Liver (tissue), 3 donors: Measurements from ENCODE around the gene ZSWIM6.

Experiments
- HNF4G ChIP-seq: IDR thresholded peaks from 2 replicates; pipeline ENCODE4 v1.6.1; 2016; ENCODE audit warnings: antibody characterized with exemption
- JUND ChIP-seq, 2 donors: IDR thresholded peaks; 2 replicates each; pipeline ENCODE4 v1.6.1; 2016; ENCODE audit warnings: antibody characterized with exemption in 2 of 2
- TF ChIP-seq, protein P1 (sequence below): fragments of 150-350 bp; IDR thresholded peaks from 2 replicates; pipeline ENCODE4 v1.5.1; 2017; ENCODE audit warnings: improper control_type of control experiment, low read depth, low read length; ENCODE audit not compliant: missing input control
- TF ChIP-seq, protein P2 (sequence below): IDR thresholded peaks from 2 replicates; pipeline ENCODE4 v1.6.1; 2016; ENCODE audit warnings: antibody characterized with exemption
- donor health status: healthy.
- donor health status: healthy.

DNA sequence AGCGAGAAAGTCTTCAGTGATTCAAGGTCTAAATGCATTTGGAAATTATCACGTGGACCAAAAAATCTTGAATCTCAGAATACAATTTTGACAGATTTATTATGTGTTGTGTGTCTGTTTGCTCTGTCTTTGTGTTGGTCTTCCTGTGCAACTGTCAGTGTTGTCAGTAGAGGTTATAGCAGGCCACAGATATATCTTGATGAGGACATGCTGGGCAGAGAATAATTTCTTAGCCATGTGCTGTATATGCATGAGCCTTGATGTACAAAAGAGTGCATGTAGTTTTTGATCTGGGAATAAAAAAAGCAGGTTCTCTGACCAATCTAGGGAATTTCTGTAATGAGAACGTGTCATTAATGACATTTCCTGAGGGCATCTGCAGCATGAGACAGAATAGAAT lies 57.6 kb downstream of the ZSWIM6 start:
- TF ChIP-seq, protein P1, sequence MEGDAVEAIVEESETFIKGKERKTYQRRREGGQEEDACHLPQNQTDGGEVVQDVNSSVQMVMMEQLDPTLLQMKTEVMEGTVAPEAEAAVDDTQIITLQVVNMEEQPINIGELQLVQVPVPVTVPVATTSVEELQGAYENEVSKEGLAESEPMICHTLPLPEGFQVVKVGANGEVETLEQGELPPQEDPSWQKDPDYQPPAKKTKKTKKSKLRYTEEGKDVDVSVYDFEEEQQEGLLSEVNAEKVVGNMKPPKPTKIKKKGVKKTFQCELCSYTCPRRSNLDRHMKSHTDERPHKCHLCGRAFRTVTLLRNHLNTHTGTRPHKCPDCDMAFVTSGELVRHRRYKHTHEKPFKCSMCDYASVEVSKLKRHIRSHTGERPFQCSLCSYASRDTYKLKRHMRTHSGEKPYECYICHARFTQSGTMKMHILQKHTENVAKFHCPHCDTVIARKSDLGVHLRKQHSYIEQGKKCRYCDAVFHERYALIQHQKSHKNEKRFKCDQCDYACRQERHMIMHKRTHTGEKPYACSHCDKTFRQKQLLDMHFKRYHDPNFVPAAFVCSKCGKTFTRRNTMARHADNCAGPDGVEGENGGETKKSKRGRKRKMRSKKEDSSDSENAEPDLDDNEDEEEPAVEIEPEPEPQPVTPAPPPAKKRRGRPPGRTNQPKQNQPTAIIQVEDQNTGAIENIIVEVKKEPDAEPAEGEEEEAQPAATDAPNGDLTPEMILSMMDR: no peak
- TF ChIP-seq HNF4G: no peak
- TF ChIP-seq JUND (IDR thresholded peaks at IDR 0.05): no peak
- TF ChIP-seq, protein P2, sequence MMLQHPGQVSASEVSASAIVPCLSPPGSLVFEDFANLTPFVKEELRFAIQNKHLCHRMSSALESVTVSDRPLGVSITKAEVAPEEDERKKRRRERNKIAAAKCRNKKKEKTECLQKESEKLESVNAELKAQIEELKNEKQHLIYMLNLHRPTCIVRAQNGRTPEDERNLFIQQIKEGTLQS: no peak
